ENCODE data around the gene ZNF780B.

The ZNF780B gene

DNA sequence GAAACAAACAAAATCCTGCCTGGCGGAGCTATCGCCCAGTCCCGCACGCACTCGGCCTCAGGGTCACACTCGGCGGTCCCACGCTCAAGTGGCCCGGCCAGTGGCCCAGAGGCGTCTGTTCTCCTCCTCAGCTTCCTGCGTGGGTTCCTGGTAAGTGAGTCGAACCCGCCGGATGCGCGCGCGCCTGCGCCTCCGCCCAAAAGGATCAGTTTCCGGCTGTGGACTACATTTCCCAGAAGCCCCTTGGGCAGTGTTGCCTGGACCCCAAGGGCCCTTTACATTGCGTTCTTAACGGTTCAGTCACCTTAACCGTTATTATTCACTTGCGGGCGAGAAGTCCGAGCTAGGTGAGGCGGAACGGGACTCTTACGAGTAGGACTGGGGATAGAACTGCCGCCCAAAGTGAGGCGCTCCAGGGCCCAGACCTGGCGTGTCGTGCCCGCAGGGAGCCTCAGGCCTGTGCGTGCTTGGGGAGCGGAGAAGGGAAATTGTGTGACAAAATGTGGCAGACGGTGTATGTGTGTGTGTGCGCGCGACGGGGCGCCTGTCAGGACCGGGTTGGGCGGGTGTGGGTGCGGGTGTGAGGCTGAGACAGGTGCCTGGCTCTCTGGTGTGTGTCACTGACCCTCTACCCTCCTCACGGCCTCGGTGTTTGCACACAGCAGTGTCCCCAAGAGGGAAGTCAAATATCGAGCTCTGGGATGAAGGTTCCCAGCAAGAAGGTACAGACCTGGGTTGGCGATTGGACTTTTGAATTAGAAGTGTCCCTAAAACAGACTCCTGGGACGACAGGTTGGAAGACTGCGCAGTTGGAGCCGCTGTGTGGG is 59.0 kb downstream of the ZNF780B start, which contains the start of gene ZNF546:
ZNF546 (plus strand) TSS at position 250 of the 827 bp plus-strand sequence. CDS start 1,267 bp downstream, outside the sequence.
- peak within 1 kb of the TSS; percentile 75 for H3K27ac ChIP-seq (ENCODE audit: low read depth, low read length)
- H3K36me3 ChIP-seq (ENCODE audit: insufficient read depth, low read length) = no peaks in the 10 kb centered on the region
- peaks cover 15% of the 10 kb centered on the region for H3K4me1 ChIP-seq (ENCODE audit: insufficient read depth, low read length)
- peak within 1 kb of the TSS; percentile 66 for H3K9ac ChIP-seq (ENCODE audit: low read length)
- no peaks in the 10 kb centered on the region for H3K27me3 ChIP-seq (ENCODE audit: control insufficient read depth in 1 of 2, insufficient read depth in 2 of 2, low read length in 2 of 2)
- no peaks in the 10 kb centered on the region for H3K9me3 ChIP-seq (ENCODE audit: low read length)
- H3K4me3 ChIP-seq (ENCODE audit: low read depth in 1 of 2, low read length in 2 of 2) = peak within 1 kb of the TSS; percentile 57 to 77

DNA sequence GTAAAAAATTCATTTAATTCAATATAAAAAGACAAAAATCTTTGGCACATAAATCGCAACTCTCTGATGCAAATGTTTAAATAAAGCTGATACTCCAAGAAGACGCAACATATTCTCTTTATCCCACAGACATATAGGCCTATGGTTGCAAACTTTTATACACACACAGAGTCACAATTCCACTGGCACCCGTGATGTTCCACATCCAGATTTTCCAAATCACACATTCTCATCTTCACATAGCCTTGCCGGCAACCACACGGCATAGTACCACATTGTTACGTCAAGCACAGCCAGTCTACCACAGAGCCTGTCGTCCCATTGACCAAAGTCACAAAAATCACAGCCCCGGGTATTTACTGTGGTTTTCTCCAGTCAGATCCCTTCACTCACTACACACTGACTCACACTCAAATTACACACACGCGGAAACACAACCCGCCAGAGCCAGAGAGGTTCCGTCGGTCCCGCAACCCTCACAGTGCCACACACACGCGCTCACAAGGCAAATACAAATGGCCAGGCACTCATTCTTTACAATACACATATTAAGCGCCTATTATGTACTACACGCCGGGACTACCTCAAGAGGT is 59.7 kb downstream of the ZNF780B start:
- no peaks in the 10 kb centered on the region for H3K36me3 ChIP-seq (ENCODE audit: insufficient read depth, low read length)
- H3K9ac ChIP-seq (ENCODE audit: low read length) = peak overlapping the region; percentile 66
- peak overlapping the region; percentile 57 to 77 for H3K4me3 ChIP-seq (ENCODE audit: low read depth in 1 of 2, low read length in 2 of 2)
- no peaks in the 10 kb centered on the region for H3K9me3 ChIP-seq (ENCODE audit: low read length)
- no peaks in the 10 kb centered on the region for H3K27me3 ChIP-seq (ENCODE audit: control insufficient read depth in 1 of 2, insufficient read depth in 2 of 2, low read length in 2 of 2)
- H3K4me1 ChIP-seq (ENCODE audit: insufficient read depth, low read length) = peaks cover 15% of the 10 kb centered on the region
- peak overlapping the region; percentile 75 for H3K27ac ChIP-seq (ENCODE audit: low read depth, low read length)

DNA sequence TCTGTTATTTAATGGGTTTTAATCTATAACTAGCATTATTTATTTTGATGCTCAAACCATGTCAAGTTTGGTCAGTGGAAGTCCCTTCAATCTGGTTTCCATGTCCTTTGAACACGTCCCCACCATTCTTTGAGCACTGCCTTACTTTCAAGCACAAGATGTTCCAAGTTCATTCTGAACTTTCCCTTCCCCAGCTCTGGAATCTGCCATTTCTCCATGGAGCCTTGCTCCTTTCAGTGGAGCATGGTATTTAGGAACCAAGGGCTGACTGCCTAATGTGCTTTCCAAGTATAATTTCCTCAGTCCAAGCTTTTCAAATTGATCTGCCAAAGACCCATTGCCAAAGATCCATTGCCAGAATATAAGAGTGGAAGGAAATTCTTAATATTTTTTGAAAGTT is 60.2 kb downstream of the ZNF780B start:
- Histone ChIP-seq H3K4me3 (ENCODE audit: low read depth in 1 of 2, low read length in 2 of 2) (no peak overlapping the region), H3K27me3 (ENCODE audit: control insufficient read depth in 1 of 2, insufficient read depth in 2 of 2, low read length in 2 of 2) (no peaks in the 10 kb centered on the region), H3K27ac (ENCODE audit: low read depth, low read length) (no peak overlapping the region), H3K9me3 (ENCODE audit: low read length) (no peaks in the 10 kb centered on the region), H3K36me3 (ENCODE audit: insufficient read depth, low read length) (no peaks in the 10 kb centered on the region), H3K4me1 (ENCODE audit: insufficient read depth, low read length) (peaks cover 15% of the 10 kb centered on the region), H3K9ac (ENCODE audit: low read length) (no peak overlapping the region)

DNA sequence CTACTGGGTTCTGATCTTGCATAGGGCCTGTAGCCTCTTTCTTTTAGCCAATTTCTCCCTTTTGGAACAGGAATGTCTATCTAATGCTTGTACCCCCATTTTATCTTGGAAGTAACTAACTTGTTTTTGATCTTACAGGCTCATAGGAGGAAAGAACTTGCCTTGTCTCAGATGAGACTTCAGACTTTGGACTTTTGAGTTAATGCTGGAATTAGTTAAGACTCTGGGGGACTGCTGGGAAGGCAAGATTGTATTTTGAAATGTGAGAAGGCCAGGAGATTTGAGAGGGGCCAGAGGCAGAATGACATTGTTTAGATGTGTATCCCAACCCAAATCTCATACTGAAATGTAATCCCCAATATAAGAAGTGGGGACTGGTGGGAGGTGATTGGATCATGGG is 61.7 kb downstream of the ZNF780B start:
- Histone ChIP-seq H3K27me3 (ENCODE audit: control insufficient read depth in 1 of 2, insufficient read depth in 2 of 2, low read length in 2 of 2) (no peaks in the 10 kb centered on the region), H3K36me3 (ENCODE audit: insufficient read depth, low read length) (no peaks in the 10 kb centered on the region), H3K27ac (ENCODE audit: low read depth, low read length) (no peak overlapping the region), H3K9me3 (ENCODE audit: low read length) (no peaks in the 10 kb centered on the region), H3K4me3 (ENCODE audit: low read depth in 1 of 2, low read length in 2 of 2) (no peak overlapping the region), H3K9ac (ENCODE audit: low read length) (no peak overlapping the region), H3K4me1 (ENCODE audit: insufficient read depth, low read length) (peaks cover 15% of the 10 kb centered on the region)

DNA sequence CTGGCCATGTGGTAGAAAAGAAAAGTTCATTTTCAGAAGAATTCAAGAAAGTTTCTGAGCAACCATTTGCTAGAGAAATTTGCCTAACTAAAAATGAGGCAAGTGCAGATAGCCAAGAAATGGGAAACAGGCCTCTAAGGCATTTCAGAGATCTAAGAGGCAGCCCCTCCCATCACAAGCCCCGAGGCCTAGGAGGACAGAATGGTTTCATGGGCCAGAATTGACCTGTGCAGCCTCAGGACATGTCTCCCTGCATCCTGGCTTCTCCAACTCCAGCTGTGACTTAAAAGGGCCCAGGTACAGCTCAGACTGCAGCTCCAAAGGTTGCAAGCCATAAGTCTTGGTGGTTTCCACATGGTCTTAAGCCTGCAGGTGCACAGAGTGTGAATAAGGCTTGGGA is 62.4 kb downstream of the ZNF780B start:
- Histone ChIP-seq H3K36me3 (ENCODE audit: insufficient read depth, low read length) (no peaks in the 10 kb centered on the region), H3K9ac (ENCODE audit: low read length) (no peak overlapping the region), H3K4me3 (ENCODE audit: low read depth in 1 of 2, low read length in 2 of 2) (no peak overlapping the region), H3K27me3 (ENCODE audit: control insufficient read depth in 1 of 2, insufficient read depth in 2 of 2, low read length in 2 of 2) (no peaks in the 10 kb centered on the region), H3K9me3 (ENCODE audit: low read length) (no peaks in the 10 kb centered on the region), H3K4me1 (ENCODE audit: insufficient read depth, low read length) (peaks cover 15% of the 10 kb centered on the region), H3K27ac (ENCODE audit: low read depth, low read length) (no peak overlapping the region)

DNA sequence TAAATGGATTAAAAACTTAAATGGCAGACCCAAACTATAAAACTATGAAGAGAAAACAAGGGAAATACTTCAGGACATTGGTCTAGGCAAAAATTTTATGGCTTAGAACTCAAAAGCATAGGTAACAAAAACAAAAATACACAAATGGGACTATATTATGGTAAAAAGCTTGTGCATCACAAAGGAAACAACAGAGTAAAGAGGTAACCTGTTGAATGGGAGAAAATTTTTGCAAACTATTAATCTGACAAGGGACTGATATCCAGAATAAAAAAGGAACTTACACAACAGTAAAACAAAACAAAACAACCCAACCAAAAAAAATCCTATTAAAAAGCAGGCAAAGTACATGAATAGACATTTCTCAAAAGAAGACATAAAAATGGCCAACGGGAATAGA is 68.4 kb downstream of the ZNF780B start:
- no peak overlapping the region for H3K4me3 ChIP-seq (ENCODE audit: low read depth in 1 of 2, low read length in 2 of 2)
- H3K4me1 ChIP-seq (ENCODE audit: insufficient read depth, low read length) = no peaks in the 10 kb centered on the region
- H3K27me3 ChIP-seq (ENCODE audit: control insufficient read depth in 1 of 2, insufficient read depth in 2 of 2, low read length in 2 of 2) = no peaks in the 10 kb centered on the region
- H3K9ac ChIP-seq (ENCODE audit: low read length) = no peak overlapping the region
- peaks cover 8% of the 10 kb centered on the region for H3K9me3 ChIP-seq (ENCODE audit: low read length)
- H3K27ac ChIP-seq (ENCODE audit: low read depth, low read length) = no peak overlapping the region
- no peaks in the 10 kb centered on the region for H3K36me3 ChIP-seq (ENCODE audit: insufficient read depth, low read length)

DNA sequence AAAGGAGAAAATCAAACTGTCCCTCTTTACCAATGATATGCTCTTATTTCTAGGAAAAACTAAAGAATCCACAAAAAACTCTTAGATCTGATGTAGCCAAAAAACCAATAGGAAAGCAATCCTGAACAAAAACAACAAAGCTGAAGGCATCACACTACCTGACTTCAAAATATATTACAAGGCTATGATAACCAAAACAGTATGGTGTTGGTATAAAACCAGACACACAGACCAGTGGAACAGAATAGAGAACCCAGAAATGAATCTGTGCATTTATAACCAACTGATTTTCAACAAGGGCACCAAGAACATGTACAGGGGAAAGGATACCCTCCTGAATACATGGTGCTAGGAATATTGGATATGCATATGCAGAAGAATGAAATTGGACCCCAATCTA is 68.9 kb downstream of the ZNF780B start:
- Histone ChIP-seq H3K36me3 (ENCODE audit: insufficient read depth, low read length) (no peaks in the 10 kb centered on the region), H3K9ac (ENCODE audit: low read length) (no peak overlapping the region), H3K4me1 (ENCODE audit: insufficient read depth, low read length) (no peaks in the 10 kb centered on the region), H3K27ac (ENCODE audit: low read depth, low read length) (no peak overlapping the region), H3K4me3 (ENCODE audit: low read depth in 1 of 2, low read length in 2 of 2) (no peak overlapping the region), H3K27me3 (ENCODE audit: control insufficient read depth in 1 of 2, insufficient read depth in 2 of 2, low read length in 2 of 2) (no peaks in the 10 kb centered on the region), H3K9me3 (ENCODE audit: low read length) (peaks cover 8% of the 10 kb centered on the region)

DNA sequence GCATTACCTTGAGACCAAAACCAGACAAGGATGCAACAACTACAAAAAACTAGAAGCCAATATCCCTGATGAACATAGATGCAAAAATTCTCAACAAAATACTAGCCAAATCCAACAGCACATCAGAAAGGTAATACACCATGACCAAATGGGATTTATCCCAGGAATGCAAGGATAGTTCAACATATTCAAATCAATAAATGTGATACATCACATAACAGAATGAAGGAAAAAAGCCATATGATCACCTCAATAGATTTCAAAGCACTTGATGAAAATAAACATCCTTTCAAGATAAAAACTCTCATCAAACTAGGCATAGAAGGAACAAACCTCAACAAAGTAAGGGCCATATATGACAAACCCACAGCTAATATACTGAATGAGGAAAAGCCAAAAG is 69.4 kb downstream of the ZNF780B start:
- no peaks in the 10 kb centered on the region for H3K4me1 ChIP-seq (ENCODE audit: insufficient read depth, low read length)
- no peaks in the 10 kb centered on the region for H3K36me3 ChIP-seq (ENCODE audit: insufficient read depth, low read length)
- no peak overlapping the region for H3K4me3 ChIP-seq (ENCODE audit: low read depth in 1 of 2, low read length in 2 of 2)
- no peak overlapping the region for H3K27ac ChIP-seq (ENCODE audit: low read depth, low read length)
- no peak overlapping the region for H3K9ac ChIP-seq (ENCODE audit: low read length)
- H3K9me3 ChIP-seq (ENCODE audit: low read length) = peaks cover 8% of the 10 kb centered on the region
- no peaks in the 10 kb centered on the region for H3K27me3 ChIP-seq (ENCODE audit: control insufficient read depth in 1 of 2, insufficient read depth in 2 of 2, low read length in 2 of 2)

DNA sequence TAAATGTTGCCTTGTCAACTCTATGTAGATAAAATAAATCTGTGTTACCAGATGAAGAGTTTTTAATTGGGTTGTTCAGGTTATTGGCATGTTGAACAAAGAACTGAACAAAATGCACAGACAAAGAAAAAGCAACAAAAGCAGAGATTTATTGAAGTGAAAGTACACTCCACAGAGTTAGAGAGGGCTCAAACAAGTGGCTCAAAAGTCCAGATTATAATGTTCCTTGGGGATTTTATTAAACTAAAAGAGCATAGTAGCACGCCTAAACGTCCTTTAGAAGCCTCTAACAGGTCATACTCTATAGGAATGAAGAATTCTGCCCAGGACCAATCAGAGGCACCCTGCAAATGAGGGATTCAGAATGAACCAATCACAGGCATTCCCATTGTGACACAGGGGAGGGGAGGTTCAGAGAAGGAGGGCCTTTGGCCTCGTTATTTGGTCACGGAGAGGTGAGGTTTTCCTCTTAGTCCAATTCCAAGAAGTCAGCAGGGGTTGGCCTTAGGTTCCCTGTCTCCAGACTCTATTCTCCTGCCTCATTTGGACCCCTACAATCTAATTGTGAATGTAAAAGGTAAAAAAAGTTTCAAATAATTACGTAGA is 72.2 kb downstream of the ZNF780B start:
- Histone ChIP-seq H3K9ac (ENCODE audit: low read length) (no peak overlapping the region), H3K4me1 (ENCODE audit: insufficient read depth, low read length) (no peaks in the 10 kb centered on the region), H3K27ac (ENCODE audit: low read depth, low read length) (no peak overlapping the region), H3K27me3 (ENCODE audit: control insufficient read depth in 1 of 2, insufficient read depth in 2 of 2, low read length in 2 of 2) (no peaks in the 10 kb centered on the region), H3K36me3 (ENCODE audit: insufficient read depth, low read length) (peaks cover 24% of the 10 kb centered on the region), H3K9me3 (ENCODE audit: low read length) (peaks cover 8% of the 10 kb centered on the region), H3K4me3 (ENCODE audit: low read depth in 1 of 2, low read length in 2 of 2) (no peak overlapping the region)

DNA sequence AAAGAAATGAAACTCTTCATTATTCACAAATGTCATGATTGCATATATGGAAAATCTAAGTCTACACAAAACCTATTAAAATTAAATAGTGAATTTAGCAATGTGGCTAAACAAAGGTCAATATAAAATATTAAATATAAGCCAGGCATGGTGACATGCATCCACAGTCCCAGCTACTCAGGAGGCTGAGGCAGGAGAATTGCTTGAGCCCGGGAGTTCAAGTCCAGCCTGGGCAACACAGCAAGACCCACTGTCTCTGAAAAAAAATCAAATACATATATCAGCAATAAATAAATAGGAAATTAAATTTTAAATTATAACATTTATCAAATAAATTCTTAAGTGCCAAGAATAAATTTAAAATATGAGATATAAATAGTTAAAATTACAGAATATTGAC is 73.1 kb downstream of the ZNF780B start:
- peaks cover 31% of the 10 kb centered on the region for H3K36me3 ChIP-seq (ENCODE audit: insufficient read depth, low read length)
- no peak overlapping the region for H3K27ac ChIP-seq (ENCODE audit: low read depth, low read length)
- no peak overlapping the region for H3K9ac ChIP-seq (ENCODE audit: low read length)
- peaks cover 8% of the 10 kb centered on the region for H3K9me3 ChIP-seq (ENCODE audit: low read length)
- H3K4me3 ChIP-seq (ENCODE audit: low read depth in 1 of 2, low read length in 2 of 2) = no peak overlapping the region
- H3K27me3 ChIP-seq (ENCODE audit: control insufficient read depth in 1 of 2, insufficient read depth in 2 of 2, low read length in 2 of 2) = no peaks in the 10 kb centered on the region
- no peaks in the 10 kb centered on the region for H3K4me1 ChIP-seq (ENCODE audit: insufficient read depth, low read length)

All from muscle layer of colon (tissue), 2 donors.